CD14-positive monocyte (primary cell): Measurements from ENCODE around the gene METTL24. TPM values are rescaled to one million over a fixed set of nuclear protein-coding genes. Genes with fewer than 3 reads are reported as not detected.
A peak's percentile ranks its signal among the peaks of the same experiment; 100 is the strongest.

Experiments used
- DNase-seq, 3 donors: peaks; one replicate each; pipeline ENCODE4 v3.0.0-alpha.2; 2011 to 2022
- H2AFZ ChIP-seq: 2 replicates; pipeline ENCODE4 v1.6.0; 2012; ENCODE audit warnings: mild to moderate bottlenecking, low read depth, low read length, inconsistent platforms; ENCODE audit not compliant: insufficient read depth, poor library complexity, severe bottlenecking
- H3K27ac ChIP-seq, 2 donors: 1 replicate in 1 of 2; 2 replicates in 1 of 2; pipeline ENCODE4 v1.5.1; 2012 to 2013; ENCODE audit warnings: low read length in 2 of 2, control low read depth in 1 of 2, inconsistent platforms in 1 of 2, low read depth in 1 of 2, mild to moderate bottlenecking in 1 of 2
- H3K27me3 ChIP-seq, 2 donors: one replicate each; pipeline versions ENCODE4 v1.6.0 to v1.6.1; 2011 to 2013; ENCODE audit warnings: low read length in 2 of 2; ENCODE audit not compliant: control insufficient read depth in 2 of 2, insufficient read depth in 2 of 2
- H3K36me3 ChIP-seq, 2 donors: replicated peaks in 1 of 2; 1 replicate in 1 of 2; 2 replicates in 1 of 2; pipeline versions ENCODE4 v1.5.1 to v1.6.1; 2012 to 2013; ENCODE audit warnings: low read length in 2 of 2, control low read depth in 1 of 2, inconsistent platforms in 1 of 2, mild to moderate bottlenecking in 1 of 2; ENCODE audit not compliant: insufficient read depth in 2 of 2, control insufficient read depth in 1 of 2
- H3K4me1 ChIP-seq, 2 donors: 1 replicate in 1 of 2; 2 replicates in 1 of 2; pipeline versions ENCODE4 v1.5.1 to v1.6.1; 2012 to 2013; ENCODE audit warnings: low read length in 2 of 2, control low read depth in 1 of 2, inconsistent platforms in 1 of 2, mild to moderate bottlenecking in 1 of 2, moderate library complexity in 1 of 2; ENCODE audit not compliant: insufficient read depth in 2 of 2, control insufficient read depth in 1 of 2
- H3K4me2 ChIP-seq: replicated peaks from 2 replicates; pipeline ENCODE3; 2012; ENCODE audit warnings: low read length, moderate library complexity, mild to moderate bottlenecking; ENCODE audit not compliant: poor library complexity, severe bottlenecking; ENCODE audit errors: extremely low read depth
- H3K4me3 ChIP-seq, 3 experiments: fragments of 200-600 bp in 1 of 3; sonication (generic) in 1 of 3; replicated peaks in 1 of 3; 1 replicate in 2 of 3; 2 replicates in 1 of 3; pipeline ENCODE4 v1.5.1; 2011 to 2013; ENCODE audit warnings: low read length in 3 of 3, mild to moderate bottlenecking in 3 of 3, control low read depth in 2 of 3, low read depth in 2 of 3, inconsistent platforms in 1 of 3, moderate library complexity in 1 of 3
- H3K79me2 ChIP-seq: 2 replicates; pipeline ENCODE4 v1.6.0; 2012; ENCODE audit warnings: mild to moderate bottlenecking, control low read depth, inconsistent platforms, low read length, moderate library complexity; ENCODE audit not compliant: insufficient read depth
- H3K9ac ChIP-seq: 2 replicates; pipeline ENCODE4 v1.6.0; 2017; ENCODE audit warnings: low read length, mild to moderate bottlenecking; ENCODE audit not compliant: insufficient read depth, poor library complexity, severe bottlenecking
- H3K9me3 ChIP-seq, 2 donors: replicated peaks in 1 of 2; 1 replicate in 1 of 2; 2 replicates in 1 of 2; pipeline versions ENCODE4 v1.5.1 to v1.6.1; 2012 to 2013; ENCODE audit warnings: low read length in 2 of 2, control low read depth in 1 of 2; ENCODE audit not compliant: control insufficient read depth in 1 of 2, insufficient read depth in 1 of 2
- H4K20me1 ChIP-seq: 2 replicates; pipeline ENCODE4 v1.6.0; 2012; ENCODE audit warnings: mild to moderate bottlenecking, low read length, control low read depth, moderate library complexity; ENCODE audit not compliant: insufficient read depth
- H3K27ac Mint-ChIP-seq, 7 donors: one replicate each; pipeline ENCODE4 v1.8.0; 2020; ENCODE audit warnings: mild to moderate bottlenecking in 7 of 7, mixed read lengths in 7 of 7, moderate library complexity in 6 of 7, inconsistent platforms in 2 of 7
- H3K27me3 Mint-ChIP-seq, 3 donors: one replicate each; pipeline ENCODE4 v1.8.0; 2021 to 2022; ENCODE audit warnings: low read depth in 3 of 3, mild to moderate bottlenecking in 3 of 3, mixed read lengths in 3 of 3, moderate library complexity in 3 of 3, inconsistent platforms in 1 of 3
- H3K36me3 Mint-ChIP-seq, 2 donors: one replicate each; pipeline ENCODE4 v1.8.0; 2020; ENCODE audit warnings: mixed read lengths in 2 of 2, inconsistent platforms in 1 of 2, mild to moderate bottlenecking in 1 of 2
- H3K4me1 Mint-ChIP-seq: one replicate; pipeline ENCODE4 v1.8.0; 2020; ENCODE audit warnings: mild to moderate bottlenecking, mixed read lengths
- H3K4me3 Mint-ChIP-seq, 2 donors: one replicate each; pipeline ENCODE4 v1.8.0; 2020; ENCODE audit warnings: mild to moderate bottlenecking in 2 of 2, mixed read lengths in 2 of 2, moderate library complexity in 1 of 2
- H3K9me3 Mint-ChIP-seq, 7 donors: one replicate each; pipeline ENCODE4 v1.8.0; 2020 to 2022; ENCODE audit warnings: mixed read lengths in 7 of 7, mild to moderate bottlenecking in 6 of 7, moderate library complexity in 6 of 7, inconsistent platforms in 2 of 7
- CTCF ChIP-seq: fragments of 200-600 bp; IDR thresholded peaks from one replicate; pipeline ENCODE4 v1.8.0; 2022; ENCODE audit warnings: antibody characterized with exemption, mild to moderate bottlenecking
- WGBS: methylation state at CpG from one replicate; pipeline ENCODE4 v1.1.5; 2013; ENCODE audit warnings: missing lambda C conversion rate; ENCODE audit not compliant: insufficient coverage; 5-methylcytosine and 5-hydroxymethylcytosine counted together
- intact Hi-C, 2 donors: fragments of 100-400 bp; cut with micrococcal nuclease; formaldehyde crosslinking; loops; one replicate each; pipeline versions ENCODE4 v1.15.0 to v1.15.1; 2023
- polyA plus RNA-seq, 3 donors: library from polyadenylated mRNA; depleted of rRNA in 1 of 3; unstranded in 2 of 3; stranded (reverse) in 1 of 3; fragments of 300-500 nt in 2 of 3; fragments of >200 nt in 1 of 3; fragmentation: Illumina TruSeq in 2 of 3; gene quantifications; 1 replicate in 2 of 3; 2 replicates in 1 of 3; pipeline ENCODE4 v1.2.3, GENCODE V29; 2012 to 2021

METTL24 gene
- polyA plus RNA-seq, 3 donors = not detected

GRCh38 chr6:110357298-110357663 is 868 bp downstream of the METTL24 start:
- 62% methylated on average over 14 of the region's 14 CpGs for WGBS

GRCh38 chr6:110356778-110357177 is 1.4 kb downstream of the METTL24 start:
- Histone ChIP-seq H3K9me3 (peaks cover 0 to 15% of the 10 kb centered on the region in 2 donors), H4K20me1 (no peaks in the 10 kb centered on the region), H3K4me2 (no peak overlapping the region), H3K79me2 (no peaks in the 10 kb centered on the region), H2AFZ (no peak overlapping the region), H3K36me3 (no peaks in the 10 kb centered on the region), H3K4me1 (peaks cover 3 to 12% of the 10 kb centered on the region in 2 donors), H3K27me3 (peaks cover 41 to 51% of the 10 kb centered on the region in 2 donors), H3K9ac (no peak overlapping the region), H3K4me3 (no peak overlapping the region), H3K27ac (no peak overlapping the region)
- Mint-ChIP-seq H3K4me1 (peaks cover 18% of the 10 kb centered on the region), H3K36me3 (peaks cover 0 to 7% of the 10 kb centered on the region in 2 donors), H3K9me3 (peaks cover 0 to 11% (median 5%) of the 10 kb centered on the region in 7 donors), H3K27me3 (peaks cover 37 to 52% (median 44%) of the 10 kb centered on the region in 3 donors), H3K27ac (no peak overlapping the region), H3K4me3 (peak overlapping the region in 1 of 2 donors; percentile 96)
- no peak for DNase-seq
- no peak for TF ChIP-seq CTCF
- WGBS = 70% methylated on average over 11 of the region's 15 CpGs
- intact Hi-C loops = no loop called here

More at GRCh38 chr6:110357298-110357663, 868 bp downstream of the METTL24 start:
- peaks cover 0 to 11% (median 5%) of the 10 kb centered on the region in 7 donors for H3K9me3 Mint-ChIP-seq
- H3K4me2 ChIP-seq = peak overlapping the region; percentile 79
- no peaks in the 10 kb centered on the region for H3K79me2 ChIP-seq
- peaks cover 18% of the 10 kb centered on the region for H3K4me1 Mint-ChIP-seq
- peak overlapping the region; percentile 63 for H2AFZ ChIP-seq
- H3K4me3 ChIP-seq = peak overlapping the region; percentile 37 to 74 (median 45)
- peak overlapping the region; percentile 84 to 96 for H3K4me3 Mint-ChIP-seq
- peaks cover 41 to 51% of the 10 kb centered on the region in 2 donors for H3K27me3 ChIP-seq
- no peak overlapping the region for H3K27ac ChIP-seq
- peaks cover 3 to 12% of the 10 kb centered on the region in 2 donors for H3K4me1 ChIP-seq
- peaks cover 38 to 52% (median 44%) of the 10 kb centered on the region in 3 donors for H3K27me3 Mint-ChIP-seq
- intact Hi-C loops = no loop called here
- peaks cover 0 to 7% of the 10 kb centered on the region in 2 donors for H3K36me3 Mint-ChIP-seq
- no peak for DNase-seq
- no peak for TF ChIP-seq CTCF
- no peak overlapping the region for H3K27ac Mint-ChIP-seq
- peak overlapping the region; percentile 44 for H3K9ac ChIP-seq
- H4K20me1 ChIP-seq = no peaks in the 10 kb centered on the region
- H3K9me3 ChIP-seq = peaks cover 0 to 15% of the 10 kb centered on the region in 2 donors
- no peaks in the 10 kb centered on the region for H3K36me3 ChIP-seq
